Thyroid gland (tissue), 4 donors: ENCODE results near the gene SLC8A1. TPM values are rescaled to one million over a fixed set of nuclear protein-coding genes. Genes with fewer than 3 reads are reported as not detected.

ENCODE experiments used
- DNase-seq, 2 donors: peaks; one replicate each; pipeline ENCODE4 v3.0.0-alpha.2; 2019
- H3K27ac ChIP-seq, 3 donors: fragments of 200-600 bp; sonication (generic); 1 replicate in 2 of 3; 2 replicates in 1 of 3; pipeline ENCODE4 v1.5.1; 2016 to 2019; ENCODE audit warnings: mild to moderate bottlenecking in 1 of 3, moderate library complexity in 1 of 3
- H3K27me3 ChIP-seq: fragments of 200-600 bp; sonication (generic); one replicate; pipeline ENCODE4 v1.5.1; 2019
- H3K36me3 ChIP-seq, 2 donors: fragments of 200-600 bp; sonication (generic); one replicate each; pipeline ENCODE4 v1.5.1; 2016 to 2019
- H3K4me1 ChIP-seq, 2 donors: fragments of 200-600 bp; sonication (generic); one replicate each; pipeline ENCODE4 v1.5.1; 2017 to 2019
- H3K4me3 ChIP-seq, 3 donors: fragments of 200-600 bp; sonication (generic); replicated peaks in 1 of 3; 1 replicate in 2 of 3; 2 replicates in 1 of 3; pipeline ENCODE4 v1.5.1; 2016; ENCODE audit warnings: mild to moderate bottlenecking in 1 of 3
- H3K9me3 ChIP-seq: fragments of 200-600 bp; sonication (generic); one replicate; pipeline ENCODE4 v1.5.1; 2017
- CTCF ChIP-seq, 6 experiments: fragments of 200-600 bp in 3 of 6; fragments of 450-650 bp in 3 of 6; sonication (generic) in 3 of 6; IDR thresholded peaks; one replicate each; pipeline ENCODE4 v1.5.1; 2016 to 2019; ENCODE audit warnings: antibody characterized with exemption in 6 of 6, mild to moderate bottlenecking in 2 of 6, inconsistent platforms in 1 of 6, moderate library complexity in 1 of 6
- POLR2A ChIP-seq, 2 donors: fragments of 450-650 bp; IDR thresholded peaks; one replicate each; pipeline ENCODE4 v1.6.1; 2017; ENCODE audit warnings: antibody characterized with exemption in 2 of 2, mild to moderate bottlenecking in 2 of 2, moderate library complexity in 1 of 2
- WGBS, 2 donors: methylation state at CpG; one replicate each; pipeline ENCODE4 v1.1.5; 2017; 5-methylcytosine and 5-hydroxymethylcytosine counted together
- intact Hi-C: fragments of 100-400 bp; cut with DNase I; formaldehyde crosslinking; loops from one replicate; pipeline ENCODE4 v1.15.1; 2023
- total RNA-seq, 4 donors: library from RNA; depleted of rRNA; stranded (reverse); fragments of >200 nt; gene quantifications; one replicate each; pipeline ENCODE4 v1.2.3, GENCODE V29; 2016

SLC8A1 gene
- total RNA-seq, 4 donors from 2014 or later, result 2.0 to 5.1 (median 4.4) TPM

GRCh38 chr2:40369267-40370006, 82.5 kb downstream of the SLC8A1 start:
- Histone ChIP-seq H3K4me1 (no peaks in the 10 kb centered on the region), H3K27ac (no peak overlapping the region), H3K27me3 (no peaks in the 10 kb centered on the region), H3K9me3 (no peaks in the 10 kb centered on the region), H3K4me3 (no peak overlapping the region), H3K36me3 (no peaks in the 10 kb centered on the region)
- TF ChIP-seq CTCF (IDR thresholded peaks at IDR 0.05) (no peak), POLR2A (IDR thresholded peaks at IDR 0.05) (no peak)
- intact Hi-C loops, result no loop called here
- no peak for DNase-seq
- 93 to 98% methylated on average over 3 of the region's 3 CpGs for WGBS, 2 donors

- no peak for TF ChIP-seq CTCF (IDR thresholded peaks at IDR 0.05)
- no peak for TF ChIP-seq POLR2A (IDR thresholded peaks at IDR 0.05)
- Histone ChIP-seq H3K9me3 (no peaks in the 10 kb centered on the region), H3K36me3 (no peaks in the 10 kb centered on the region), H3K27me3 (no peaks in the 10 kb centered on the region), H3K4me3 (no peak overlapping the region), H3K4me1 (peaks cover 0 to 8% of the 10 kb centered on the region in 2 donors), H3K27ac (no peak overlapping the region)
- WGBS, 2 donors, result 92 to 95% methylated on average over 2 of the region's 2 CpGs
- intact Hi-C loops, result no loop called here
- no peak for DNase-seq
These were observed 84.2 kb downstream of the SLC8A1 start for GRCh38 chr2:40367652-40368051.

- DNase-seq, result no peak
- intact Hi-C loops, result no loop called here
- H3K4me3 ChIP-seq, result no peak overlapping the region
- no peaks in the 10 kb centered on the region for H3K36me3 ChIP-seq
- no peak overlapping the region for H3K27ac ChIP-seq
- TF ChIP-seq CTCF (IDR thresholded peaks at IDR 0.05) (no peak), POLR2A (IDR thresholded peaks at IDR 0.05) (no peak)
- peaks cover 0 to 8% of the 10 kb centered on the region in 2 donors for H3K4me1 ChIP-seq
- 98 to 99% methylated on average over 2 of the region's 2 CpGs for WGBS, 2 donors
- no peaks in the 10 kb centered on the region for H3K27me3 ChIP-seq
- H3K9me3 ChIP-seq, result no peaks in the 10 kb centered on the region
These were observed 84.9 kb downstream of the SLC8A1 start for GRCh38 chr2:40367032-40367431.

- no peak overlapping the region for H3K4me3 ChIP-seq
- H3K4me1 ChIP-seq, result peaks cover 0 to 8% of the 10 kb centered on the region in 2 donors
- no peak overlapping the region for H3K27ac ChIP-seq
- no peaks in the 10 kb centered on the region for H3K9me3 ChIP-seq
- TF ChIP-seq POLR2A (IDR thresholded peaks at IDR 0.05) (no peak), CTCF (IDR thresholded peaks at IDR 0.05) (no peak)
- 41 to 57% methylated on average over 3 of the region's 3 CpGs for WGBS, 2 donors
- intact Hi-C loops, result no loop called here
- no peaks in the 10 kb centered on the region for H3K36me3 ChIP-seq
- no peak for DNase-seq
- no peaks in the 10 kb centered on the region for H3K27me3 ChIP-seq
These were observed 87.6 kb downstream of the SLC8A1 start for GRCh38 chr2:40364151-40364874.

- Histone ChIP-seq H3K4me1 (peaks cover 0 to 8% of the 10 kb centered on the region in 2 donors), H3K27ac (no peak overlapping the region), H3K36me3 (no peaks in the 10 kb centered on the region), H3K9me3 (no peaks in the 10 kb centered on the region), H3K4me3 (no peak overlapping the region), H3K27me3 (no peaks in the 10 kb centered on the region)
- TF ChIP-seq POLR2A (IDR thresholded peaks at IDR 0.05) (no peak), CTCF (IDR thresholded peaks at IDR 0.05) (no peak)
- intact Hi-C loops, result no loop called here
- WGBS, 2 donors, result 56 to 60% methylated on average over 6 of the region's 6 CpGs
- no peak for DNase-seq
These were observed 88.3 kb downstream of the SLC8A1 start for GRCh38 chr2:40363631-40364030.
